HG03103 (cell line): ENCODE data around the gene TRIM27.
"Not testable (repeated sequence)": the region's sequence is repeated elsewhere in the genome, so short reads cannot be mapped to it uniquely, and the experiment has no call there.

Experiments used
- ATAC-seq: cut with Tn5 transposase; IDR thresholded peaks from one replicate; pipeline ENCODE4 v1.9.1; 2021; ENCODE audit warnings: low read depth; ENCODE audit not compliant: unreplicated experiment

The TRIM27 gene

GRCh38 chr6:28943557-28944411 is 20.0 kb upstream of the TRIM27 start:
- ATAC-seq = no peak

GRCh38 chr6:28943223-28943556 is 19.4 kb upstream of the TRIM27 start:
- no peak for ATAC-seq

- ATAC-seq = no peak
Observed at GRCh38 chr6:28941684-28942448, 18.1 kb upstream of the TRIM27 start.

- ATAC-seq = peak; percentile 50
Observed at GRCh38 chr6:28940858-28941683, 17.3 kb upstream of the TRIM27 start.

GRCh38 chr6:28940294-28940857 is 16.6 kb upstream of the TRIM27 start:
- no peak for ATAC-seq

GRCh38 chr6:28933069-28933468 is 9.3 kb upstream of the TRIM27 start:
- no peak for ATAC-seq

- ATAC-seq = no peak
Observed at GRCh38 chr6:28929887-28930620, 6.3 kb upstream of the TRIM27 start.

- ATAC-seq = not testable (repeated sequence)
Observed at GRCh38 chr6:28929339-28929738, 5.6 kb upstream of the TRIM27 start.

GRCh38 chr6:28927846-28928245 is 4.1 kb upstream of the TRIM27 start:
- ATAC-seq = no peak

- ATAC-seq = peak; percentile 27
Observed at GRCh38 chr6:28922821-28923317, 916 bp downstream of the TRIM27 start.

GRCh38 chr6:28922004-28922820 is 1.6 kb downstream of the TRIM27 start:
- no peak for ATAC-seq

GRCh38 chr6:28920281-28920680 is 3.5 kb downstream of the TRIM27 start:
- no peak for ATAC-seq

GRCh38 chr6:28914941-28915340 is 8.8 kb downstream of the TRIM27 start:
- no peak for ATAC-seq

- ATAC-seq = no peak
Observed at GRCh38 chr6:28910901-28911690, 12.7 kb downstream of the TRIM27 start.

- no peak for ATAC-seq
Observed at GRCh38 chr6:28907394-28907793, 16.4 kb downstream of the TRIM27 start.

- ATAC-seq = no peak
Observed at GRCh38 chr6:28906669-28907068, 17.1 kb downstream of the TRIM27 start.

- no peak for ATAC-seq
Observed at GRCh38 chr6:28903686-28904085, 20.1 kb downstream of the TRIM27 start.

- ATAC-seq = no peak
Observed at GRCh38 chr6:28901831-28902230, 22.0 kb downstream of the TRIM27 start.
